Pancreas (tissue), 10 donors: ENCODE measurements around the gene MAML3. TPM values are rescaled to one million over a fixed set of nuclear protein-coding genes. Genes with fewer than 3 reads are reported as not detected.

Experiments used
- ATAC-seq, 4 donors: fragments of 200-7000 bp; cut with Tn5 transposase; one replicate each; pipeline versions ENCODE4 v1.8.0 to v1.9.1; 2020; ENCODE audit warnings: mild to moderate bottlenecking in 4 of 4, moderate library complexity in 4 of 4
- DNase-seq, 6 donors: peaks; one replicate each; pipeline ENCODE4 v3.0.0-alpha.2; 2020
- FAIRE-seq: peaks from 2 replicates; lab custom pipeline; 2012; peaks lifted over from hg19 to GRCh38; lab: Jason Lieb, UNC
- H3K27ac ChIP-seq, 4 donors: fragments of 200-600 bp; sonication (generic); 1 replicate in 3 of 4; 2 replicates in 1 of 4; pipeline versions ENCODE4 v1.5.0 to v1.8.0; 2020
- H3K27me3 ChIP-seq, 4 donors: fragments of 200-600 bp; one replicate each; pipeline ENCODE4 v1.8.0; 2021
- H3K36me3 ChIP-seq, 3 donors: fragments of 200-600 bp; sonication (generic) in 1 of 3; one replicate each; pipeline versions ENCODE4 v1.5.0 to v1.8.0; 2020 to 2021
- H3K4me1 ChIP-seq, 3 donors: fragments of 200-600 bp; one replicate each; pipeline ENCODE4 v1.8.0; 2021
- H3K4me3 ChIP-seq, 4 donors: fragments of 200-600 bp; sonication (generic) in 2 of 4; one replicate each; pipeline versions ENCODE4 v1.5.0 to v1.8.0; 2020 to 2021
- H3K9me3 ChIP-seq, 4 donors: fragments of 200-600 bp; one replicate each; pipeline ENCODE4 v1.8.0; 2021
- CTCF ChIP-seq, 4 donors: fragments of 200-600 bp; sonication (generic) in 3 of 4; IDR thresholded peaks; one replicate each; pipeline versions ENCODE4 v1.5.0 to v1.8.0; 2021; ENCODE audit warnings: antibody characterized with exemption in 4 of 4
- WGBS, 2 donors: extraction: QIAGEN DNeasy Blood & Tissue Kit; methylation state at CpG; one replicate each; pipeline ENCODE4 v1.1.7; 2013; 5-methylcytosine and 5-hydroxymethylcytosine counted together
- intact Hi-C, 3 donors: fragments of 100-400 bp; cut with DNase I; formaldehyde crosslinking; loops; one replicate each; pipeline versions ENCODE4 v1.11.1 to v1.14.2; 2022
- polyA plus RNA-seq, 2 donors: library from polyadenylated mRNA; stranded (reverse); fragments of 200-250 nt; gene quantifications; one replicate each; pipeline ENCODE4 v1.2.3, GENCODE V29; 2013
- total RNA-seq, 6 donors: library from RNA; stranded (reverse); fragmentation: NEBNext Ultra II Directional in 4 of 6; extraction: Animal tissue kit (Norgen Biotek cat#: 25700) in 4 of 6; gene quantifications; one replicate each; pipeline versions ENCODE4 v1.2.1 to v1.2.4, GENCODE V29; 2021 to 2023
- donor health status: healthy with polysubstance abuse.
- donor health status: DM: no; HTN: no; CAD: no; lungs with moderate emphysema.
- donor health status: DM: no; HTN: no; CAD: no.
- donor health status: control.
- donor health status: control.
- donor health status: Bipolar disorder and iron deficiency.
- donor health status: DM: yes; HTN: yes; CAD: no.
- donor health status: DM: no; HTN: no; CAD: no.
- donor health status: DM: no; HTN: no; CAD: no.
- donor health status: DM: yes; HTN: yes; CAD: no.

Gene MAML3
- total and polyA plus RNA-seq, 8 donors, result 3.8 to 8.9 (median 5.9) TPM

GRCh38 chr4:140047786-140048185 is 106.2 kb downstream of the MAML3 start:
- Histone ChIP-seq H3K9me3 (peaks cover 0 to 2% (median 0%) of the 10 kb centered on the region in 4 donors), H3K27ac (peak overlapping the region in 1 of 4 donors; percentile 71), H3K36me3 (no peaks in the 10 kb centered on the region), H3K27me3 (no peaks in the 10 kb centered on the region), H3K4me3 (no peak overlapping the region), H3K4me1 (peaks cover 0 to 7% (median 4%) of the 10 kb centered on the region in 3 donors)
- no peak for TF ChIP-seq CTCF (IDR thresholded peaks at IDR 0.05)
- 75 to 76% methylated on average over 5 of the region's 5 CpGs for WGBS, 2 donors
- intact Hi-C loops, result loop anchor here in 1 of 3 donors (10.0 kb wide), 1 partner anchor 97 kb away; no protein-coding TSS in a partner anchor
- ATAC-seq, result no peak
- no peak for FAIRE-seq
- no peak for DNase-seq

- no peaks in the 10 kb centered on the region for H3K27me3 ChIP-seq
- intact Hi-C loops, result loop anchor here in 1 of 3 donors (10.0 kb wide), 1 partner anchor 98 kb away; no protein-coding TSS in a partner anchor
- DNase-seq (no peak), ATAC-seq (no peak), FAIRE-seq (no peak)
- no peak overlapping the region for H3K27ac ChIP-seq
- H3K4me3 ChIP-seq, result no peak overlapping the region
- no peaks in the 10 kb centered on the region for H3K36me3 ChIP-seq
- H3K4me1 ChIP-seq, result peaks cover 0 to 7% (median 4%) of the 10 kb centered on the region in 3 donors
- 84 to 86% methylated on average over 17 of the region's 17 CpGs for WGBS, 2 donors
- peaks cover 0 to 2% (median 0%) of the 10 kb centered on the region in 4 donors for H3K9me3 ChIP-seq
- TF ChIP-seq CTCF (IDR thresholded peaks at IDR 0.05), result no peak
These were observed 106.9 kb downstream of the MAML3 start for GRCh38 chr4:140047017-140047640.

- Histone ChIP-seq H3K4me1 (peaks cover 0 to 7% (median 4%) of the 10 kb centered on the region in 3 donors), H3K27ac (no peak overlapping the region), H3K27me3 (no peaks in the 10 kb centered on the region), H3K36me3 (no peaks in the 10 kb centered on the region), H3K4me3 (no peak overlapping the region), H3K9me3 (peaks cover 0 to 2% (median 0%) of the 10 kb centered on the region in 4 donors)
- no peak for ATAC-seq
- no peak for FAIRE-seq
- DNase-seq, result no peak
- 87% methylated on average over 6 of the region's 6 CpGs for WGBS, 2 donors
- intact Hi-C loops, result loop anchor here in 1 of 3 donors (10.0 kb wide), 1 partner anchor 98 kb away; no protein-coding TSS in a partner anchor
- TF ChIP-seq CTCF (IDR thresholded peaks at IDR 0.05), result no peak
These were observed 107.4 kb downstream of the MAML3 start for GRCh38 chr4:140046543-140046942.

GRCh38 chr4:140046016-140046415 is 108.0 kb downstream of the MAML3 start:
- WGBS, 2 donors, result 91 to 96% methylated on average over 3 of the region's 3 CpGs
- H3K27ac ChIP-seq, result no peak overlapping the region

More at GRCh38 chr4:140046016-140046415, 108.0 kb downstream of the MAML3 start:
- Histone ChIP-seq H3K36me3 (no peaks in the 10 kb centered on the region), H3K9me3 (peaks cover 0 to 2% (median 0%) of the 10 kb centered on the region in 4 donors), H3K4me3 (no peak overlapping the region), H3K4me1 (peaks cover 0 to 7% (median 4%) of the 10 kb centered on the region in 3 donors), H3K27me3 (no peaks in the 10 kb centered on the region)
- TF ChIP-seq CTCF (IDR thresholded peaks at IDR 0.05), result no peak
- intact Hi-C loops, result loop anchor here in 1 of 3 donors (10.0 kb wide), 1 partner anchor 99 kb away; no protein-coding TSS in a partner anchor
- no peak for FAIRE-seq
- no peak for ATAC-seq
- DNase-seq, result no peak
